HepG2 (cell line): Measurements from ENCODE around the gene NUP214. TPM values are rescaled to one million over a fixed set of nuclear protein-coding genes. Genes with fewer than 3 reads are reported as not detected.
A peak's percentile ranks its signal among the peaks of the same experiment; 100 is the strongest.

Source experiments
- AGO2 ChIP-seq: fragments of 200-400 bp; formaldehyde crosslinking; optimal IDR thresholded peaks from 2 replicates; pipeline ENCODE3; 2017; ENCODE audit warnings: mild to moderate bottlenecking, low read depth, low read length, moderate library complexity
- ARID4A ChIP-seq: sonication (generic); formaldehyde crosslinking; IDR thresholded peaks from 2 replicates; pipeline ENCODE4 v1.5.0; 2020; ENCODE audit warnings: mild to moderate bottlenecking, missing genetic modification reagents, borderline replicate concordance
- BCL3 ChIP-seq: sonication (generic); formaldehyde crosslinking; IDR thresholded peaks from 2 replicates; pipeline ENCODE4 v1.5.1; 2020; ENCODE audit warnings: mild to moderate bottlenecking, missing genetic modification reagents, moderate library complexity
- MATR3 ChIP-seq: sonication (generic); formaldehyde crosslinking; IDR thresholded peaks from 2 replicates; pipeline ENCODE4 v1.4.0; 2020; ENCODE audit warnings: missing genetic modification reagents
- RBM39 ChIP-seq: fragments of 200-400 bp; formaldehyde crosslinking; IDR thresholded peaks from one replicate; pipeline ENCODE4 v1.6.1; 2018; ENCODE audit warnings: antibody characterized with exemption, mild to moderate bottlenecking, low read depth, low read length; ENCODE audit not compliant: poor library complexity, severe bottlenecking
- SNAI1 ChIP-seq: sonication (generic); formaldehyde crosslinking; IDR thresholded peaks from 2 replicates; pipeline ENCODE4 v1.5.0; 2020; ENCODE audit warnings: mild to moderate bottlenecking, missing genetic modification reagents, borderline replicate concordance
- ZNF124 ChIP-seq: sonication (generic); formaldehyde crosslinking; IDR thresholded peaks from 2 replicates; pipeline ENCODE4 v1.4.0; 2020; ENCODE audit warnings: missing genetic modification reagents
- ZNF274 ChIP-seq: sonication (generic); formaldehyde crosslinking; IDR thresholded peaks from 2 replicates; pipeline ENCODE4 v1.5.1; 2020; ENCODE audit warnings: mild to moderate bottlenecking, missing genetic modification reagents
- ZNF33B ChIP-seq: sonication (generic); formaldehyde crosslinking; IDR thresholded peaks from 2 replicates; pipeline ENCODE4 v1.5.1; 2020; ENCODE audit warnings: mild to moderate bottlenecking, missing genetic modification reagents
- ZNF557 ChIP-seq: sonication (generic); formaldehyde crosslinking; IDR thresholded peaks from 2 replicates; pipeline ENCODE4 v1.4.0; 2020; ENCODE audit warnings: missing genetic modification reagents
- ZNF883 ChIP-seq: sonication (generic); formaldehyde crosslinking; IDR thresholded peaks from 2 replicates; pipeline ENCODE4 v1.5.1; 2020; ENCODE audit warnings: mild to moderate bottlenecking, missing genetic modification reagents; ENCODE audit errors: not compliant biosample characterization
- polyA plus RNA-seq, 8 experiments: library from polyadenylated mRNA; depleted of rRNA in 3 of 8; stranded (reverse) in 7 of 8; unstranded in 1 of 8; fragments of >200 nt; fragmentation: Illumina TruSeq in 4 of 8; extraction: Trizol in 4 of 8; gene quantifications; 2 replicates each; pipeline versions ENCODE4 v1.2.1 to v1.2.3, GENCODE V29; 2011 to 2016; ENCODE audit warnings: low read depth in 4 of 8, missing spikeins in 1 of 8, mixed read lengths in 1 of 8; ENCODE audit not compliant: insufficient read depth in 1 of 8
- total RNA-seq, 5 experiments: library from RNA; depleted of rRNA; stranded (reverse); fragments of >200 nt; fragmentation: Illumina TruSeq; extraction: Trizol; gene quantifications; 2 replicates each; pipeline ENCODE4 v1.2.3, GENCODE V29; 2016; ENCODE audit warnings: low read depth in 1 of 5
- TF ChIP-seq, protein P1 (sequence below): sonication (generic); formaldehyde crosslinking; IDR thresholded peaks from 2 replicates; pipeline ENCODE4 v1.5.0; 2020; ENCODE audit warnings: mild to moderate bottlenecking, missing genetic modification reagents, moderate library complexity
- TF ChIP-seq, protein P2 (sequence below): sonication (generic); formaldehyde crosslinking; IDR thresholded peaks from 2 replicates; pipeline ENCODE4 v1.5.1; 2020; ENCODE audit warnings: mild to moderate bottlenecking, moderate library complexity, missing genetic modification reagents
- TF ChIP-seq, protein P3 (sequence below): sonication (generic); formaldehyde crosslinking; IDR thresholded peaks from 2 replicates; pipeline ENCODE4 v1.5.0; 2020; ENCODE audit warnings: missing genetic modification reagents, mild to moderate bottlenecking, borderline replicate concordance
- TF ChIP-seq, protein P4 (sequence below): sonication (generic); formaldehyde crosslinking; IDR thresholded peaks from 2 replicates; pipeline ENCODE4 v1.4.0; 2020; ENCODE audit warnings: mild to moderate bottlenecking, low read depth, missing genetic modification reagents

Gene NUP214
- total and polyA plus RNA-seq, 2 of the 13 experiments (the other 11 are each of a cell fraction or from before 2014, with no cell fraction given) = 8.4 to 16.0 TPM

- TF ChIP-seq, protein P1, sequence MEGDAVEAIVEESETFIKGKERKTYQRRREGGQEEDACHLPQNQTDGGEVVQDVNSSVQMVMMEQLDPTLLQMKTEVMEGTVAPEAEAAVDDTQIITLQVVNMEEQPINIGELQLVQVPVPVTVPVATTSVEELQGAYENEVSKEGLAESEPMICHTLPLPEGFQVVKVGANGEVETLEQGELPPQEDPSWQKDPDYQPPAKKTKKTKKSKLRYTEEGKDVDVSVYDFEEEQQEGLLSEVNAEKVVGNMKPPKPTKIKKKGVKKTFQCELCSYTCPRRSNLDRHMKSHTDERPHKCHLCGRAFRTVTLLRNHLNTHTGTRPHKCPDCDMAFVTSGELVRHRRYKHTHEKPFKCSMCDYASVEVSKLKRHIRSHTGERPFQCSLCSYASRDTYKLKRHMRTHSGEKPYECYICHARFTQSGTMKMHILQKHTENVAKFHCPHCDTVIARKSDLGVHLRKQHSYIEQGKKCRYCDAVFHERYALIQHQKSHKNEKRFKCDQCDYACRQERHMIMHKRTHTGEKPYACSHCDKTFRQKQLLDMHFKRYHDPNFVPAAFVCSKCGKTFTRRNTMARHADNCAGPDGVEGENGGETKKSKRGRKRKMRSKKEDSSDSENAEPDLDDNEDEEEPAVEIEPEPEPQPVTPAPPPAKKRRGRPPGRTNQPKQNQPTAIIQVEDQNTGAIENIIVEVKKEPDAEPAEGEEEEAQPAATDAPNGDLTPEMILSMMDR (CRISPR knock-in tag) = peak; percentile 50
- 0 out of 2 replicates have a peak, but pooled peaks have one; percentile 16 for TF ChIP-seq ZNF124
- TF ChIP-seq ZNF33B = 0 out of 2 replicates have a peak, but pooled peaks have one; percentile 54
- TF ChIP-seq MATR3 (CRISPR knock-in tag) = no peak
- 0 out of 2 replicates have a peak, but pooled peaks have one; percentile 50 for TF ChIP-seq ZNF274 (CRISPR knock-in tag)
- TF ChIP-seq ARID4A = peak; percentile 35; the same call in 1 of the 2 replicates
- peak; percentile 63 for TF ChIP-seq AGO2
- TF ChIP-seq BCL3 = peak; percentile 76; the same call in 1 of the 2 replicates
- TF ChIP-seq ZNF883 (CRISPR knock-in tag) = no peak
- TF ChIP-seq, protein P2, sequence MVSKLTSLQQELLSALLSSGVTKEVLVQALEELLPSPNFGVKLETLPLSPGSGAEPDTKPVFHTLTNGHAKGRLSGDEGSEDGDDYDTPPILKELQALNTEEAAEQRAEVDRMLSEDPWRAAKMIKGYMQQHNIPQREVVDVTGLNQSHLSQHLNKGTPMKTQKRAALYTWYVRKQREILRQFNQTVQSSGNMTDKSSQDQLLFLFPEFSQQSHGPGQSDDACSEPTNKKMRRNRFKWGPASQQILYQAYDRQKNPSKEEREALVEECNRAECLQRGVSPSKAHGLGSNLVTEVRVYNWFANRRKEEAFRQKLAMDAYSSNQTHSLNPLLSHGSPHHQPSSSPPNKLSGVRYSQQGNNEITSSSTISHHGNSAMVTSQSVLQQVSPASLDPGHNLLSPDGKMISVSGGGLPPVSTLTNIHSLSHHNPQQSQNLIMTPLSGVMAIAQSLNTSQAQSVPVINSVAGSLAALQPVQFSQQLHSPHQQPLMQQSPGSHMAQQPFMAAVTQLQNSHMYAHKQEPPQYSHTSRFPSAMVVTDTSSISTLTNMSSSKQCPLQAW = no peak
- peak; percentile 71 for TF ChIP-seq SNAI1 (CRISPR knock-in tag)
- TF ChIP-seq ZNF557 = no peak
- TF ChIP-seq, protein P3, sequence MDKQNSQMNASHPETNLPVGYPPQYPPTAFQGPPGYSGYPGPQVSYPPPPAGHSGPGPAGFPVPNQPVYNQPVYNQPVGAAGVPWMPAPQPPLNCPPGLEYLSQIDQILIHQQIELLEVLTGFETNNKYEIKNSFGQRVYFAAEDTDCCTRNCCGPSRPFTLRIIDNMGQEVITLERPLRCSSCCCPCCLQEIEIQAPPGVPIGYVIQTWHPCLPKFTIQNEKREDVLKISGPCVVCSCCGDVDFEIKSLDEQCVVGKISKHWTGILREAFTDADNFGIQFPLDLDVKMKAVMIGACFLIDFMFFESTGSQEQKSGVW (CRISPR knock-in tag) = no peak
- peak; percentile 40 for TF ChIP-seq RBM39
- TF ChIP-seq, protein P4, sequence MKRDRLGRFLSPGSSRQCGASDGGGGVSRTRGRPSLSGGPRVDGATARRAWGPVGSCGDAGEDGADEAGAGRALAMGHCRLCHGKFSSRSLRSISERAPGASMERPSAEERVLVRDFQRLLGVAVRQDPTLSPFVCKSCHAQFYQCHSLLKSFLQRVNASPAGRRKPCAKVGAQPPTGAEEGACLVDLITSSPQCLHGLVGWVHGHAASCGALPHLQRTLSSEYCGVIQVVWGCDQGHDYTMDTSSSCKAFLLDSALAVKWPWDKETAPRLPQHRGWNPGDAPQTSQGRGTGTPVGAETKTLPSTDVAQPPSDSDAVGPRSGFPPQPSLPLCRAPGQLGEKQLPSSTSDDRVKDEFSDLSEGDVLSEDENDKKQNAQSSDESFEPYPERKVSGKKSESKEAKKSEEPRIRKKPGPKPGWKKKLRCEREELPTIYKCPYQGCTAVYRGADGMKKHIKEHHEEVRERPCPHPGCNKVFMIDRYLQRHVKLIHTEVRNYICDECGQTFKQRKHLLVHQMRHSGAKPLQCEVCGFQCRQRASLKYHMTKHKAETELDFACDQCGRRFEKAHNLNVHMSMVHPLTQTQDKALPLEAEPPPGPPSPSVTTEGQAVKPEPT (CRISPR knock-in tag) = no peak
Measured at GRCh38 chr9:131096269-131097125, 28.9 kb upstream of the NUP214 start, which contains the start of gene AIF1L (continued).
